ENCODE measurements around the gene LBHD2. TPM values are rescaled to one million over a fixed set of nuclear protein-coding genes. Genes with fewer than 3 reads are reported as not detected.

Gene LBHD2
- total and polyA plus RNA-seq, 2 of the 8 experiments (the other 6 are each of a cell fraction or from before 2014, with no cell fraction given): not detected

- TF ChIP-seq CBX8 (IDR thresholded peaks at IDR 0.05; ENCODE audit: borderline replicate concordance, low read depth, low read length) (no peak), SIN3A (conservative IDR thresholded peaks at IDR 0.05 in 1 of 2, IDR thresholded peaks at IDR 0.05 in 1 of 2; ENCODE audit: low read depth in 1 of 2, low read length in 2 of 2) (no peak), EP300 (IDR thresholded peaks at IDR 0.05; ENCODE audit: borderline replicate concordance in 1 of 2, low read depth in 2 of 2, low read length in 2 of 2) (no peak), KDM1A (IDR thresholded peaks at IDR 0.05; ENCODE audit: borderline replicate concordance, low read length) (no peak), MAX (IDR thresholded peaks at IDR 0.05) (no peak), CEBPB (IDR thresholded peaks at IDR 0.05; ENCODE audit: low read depth, low read length) (no peak), POU5F1 (IDR thresholded peaks at IDR 0.05; ENCODE audit: low read depth, low read length) (no peak)
These were observed 15.8 kb downstream of the LBHD2 start (continued) for GRCh38 chr14:103099733-103100280.
